Hematopoietic multipotent progenitor cell treated with erythropoietin and hydrocortisone succinate and interleukin-3 and kit ligand, for 17 days (in vitro differentiated cells): ENCODE data around the gene CREG2.
"Not testable (repeated sequence)": the region's sequence is repeated elsewhere in the genome, so short reads cannot be mapped to it uniquely, and the experiment has no call there.

Source experiments
- DNase-seq: peaks from one replicate; pipeline ENCODE4 v3.0.0-alpha.2; 2015; ENCODE audit warnings: low spot score

CREG2 gene

DNA sequence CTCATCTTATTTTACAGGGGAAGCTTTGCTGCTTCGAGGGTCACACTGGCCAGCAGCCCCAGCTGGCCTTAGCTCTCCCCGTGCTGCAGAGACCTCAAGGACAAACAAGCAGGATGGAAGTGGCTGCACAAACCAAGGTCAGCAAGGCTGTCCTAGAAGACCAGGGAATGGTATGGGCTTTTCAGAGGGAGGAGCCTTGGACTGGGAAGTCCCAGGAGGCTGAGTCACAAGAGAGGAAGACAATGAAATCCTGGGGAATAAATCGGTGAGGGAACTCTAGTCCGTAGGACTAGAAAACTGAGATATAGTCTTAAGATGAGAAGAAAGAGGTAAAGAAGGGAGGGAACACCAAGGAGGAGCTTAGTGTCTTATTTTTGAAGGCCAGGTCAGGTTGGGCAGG, 15.7 kb downstream of the CREG2 start:
- no peak for DNase-seq

DNA sequence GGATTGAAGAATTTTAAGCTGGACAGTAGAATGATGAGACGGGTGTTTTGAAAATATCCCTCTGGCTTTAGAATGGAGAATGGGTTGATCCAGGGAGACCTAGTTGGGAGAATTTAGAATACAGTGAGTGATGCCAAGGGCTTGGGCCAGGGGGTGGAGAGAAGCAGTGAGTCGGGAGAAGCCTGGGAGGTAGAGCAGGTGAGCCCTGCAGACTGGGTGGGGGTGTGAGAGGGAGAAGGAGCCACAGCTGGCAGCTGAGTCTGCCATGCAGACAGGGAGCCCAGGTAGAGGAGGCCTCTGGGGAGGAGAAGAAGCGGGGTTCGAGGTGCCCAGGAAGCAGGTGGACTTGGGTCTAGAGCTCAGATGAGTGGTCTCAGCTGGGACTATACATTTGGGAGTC, 18.2 kb downstream of the CREG2 start:
- no peak for DNase-seq

DNA sequence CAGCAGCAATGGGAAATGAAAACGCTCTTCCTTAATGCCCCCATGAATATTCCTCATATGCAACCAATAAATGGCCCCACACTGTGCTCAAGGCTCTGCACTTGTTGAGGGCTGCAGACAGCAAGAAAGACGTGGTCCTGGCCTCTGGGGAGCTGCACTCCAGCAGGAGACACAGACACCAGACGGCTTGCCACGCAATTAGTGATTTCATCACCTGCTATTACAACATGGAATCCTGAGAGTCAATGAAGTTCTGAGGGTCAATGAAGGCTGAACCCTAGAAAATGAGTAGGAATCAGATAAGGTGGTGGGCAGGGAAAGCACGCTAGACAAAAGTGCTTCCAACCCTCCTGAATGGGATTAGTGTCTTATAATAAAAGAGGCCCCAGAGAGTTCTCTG, 18.9 kb downstream of the CREG2 start:
- no peak for DNase-seq

DNA sequence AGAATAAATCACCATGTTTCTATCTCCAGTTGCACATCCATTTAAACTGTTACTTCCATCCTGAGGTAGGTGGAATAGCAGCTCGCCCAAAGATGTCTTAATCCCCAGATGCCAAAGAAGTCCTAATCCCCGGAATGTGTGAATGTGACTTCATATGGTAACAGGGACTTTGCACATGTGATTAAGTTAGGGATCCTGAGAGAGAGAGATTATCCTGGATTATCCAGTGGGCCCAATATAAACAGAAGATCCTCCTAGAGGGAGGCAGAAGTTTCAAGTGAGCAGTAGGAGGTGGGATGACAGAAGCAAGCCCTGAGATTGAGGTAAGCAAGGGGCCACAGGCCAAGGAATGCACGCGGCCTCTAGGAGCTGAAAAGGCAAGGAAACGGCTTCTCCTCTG, 19.8 kb downstream of the CREG2 start:
- DNase-seq: no peak

DNA sequence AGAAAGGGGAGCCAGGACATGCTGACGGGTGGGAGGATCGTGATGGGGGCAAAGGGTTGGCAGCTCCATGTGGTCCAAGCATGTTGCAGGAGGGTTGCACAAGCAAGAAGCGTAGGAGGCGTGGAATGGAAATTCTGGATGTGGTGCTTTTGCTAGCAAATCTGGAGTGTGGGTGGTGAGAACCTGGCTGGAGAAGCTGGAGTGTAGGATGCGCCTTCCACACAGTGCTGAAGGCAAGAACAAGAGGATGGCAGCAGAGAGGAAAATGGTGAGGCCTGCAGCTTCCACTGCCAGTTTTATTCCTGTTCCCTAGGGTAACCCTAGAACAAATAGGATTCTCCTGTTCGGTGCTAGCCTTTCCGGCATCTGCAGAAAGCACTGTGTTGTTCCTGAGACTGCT, 22.4 kb downstream of the CREG2 start:
- no peak for DNase-seq

DNA sequence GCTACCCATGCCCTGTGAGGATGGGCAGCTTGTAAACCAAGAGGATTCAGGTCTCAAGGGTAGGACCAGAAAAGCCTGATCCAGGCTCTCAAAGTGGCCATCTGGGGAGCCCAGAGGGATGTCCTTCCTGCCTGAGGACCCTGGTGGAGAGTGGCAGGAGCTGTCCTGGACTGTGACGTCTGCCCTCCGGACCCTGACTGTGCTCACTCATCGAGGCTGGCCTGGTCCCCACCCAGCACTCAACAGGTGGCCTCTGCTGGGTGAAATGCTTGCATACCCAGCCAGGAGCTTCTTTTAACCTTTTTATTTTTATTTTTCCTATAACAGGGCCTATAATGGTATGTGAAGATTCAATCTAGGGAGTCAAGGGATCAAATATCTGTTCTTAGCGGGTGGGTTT, 24.5 kb downstream of the CREG2 start:
- no peak for DNase-seq

DNA sequence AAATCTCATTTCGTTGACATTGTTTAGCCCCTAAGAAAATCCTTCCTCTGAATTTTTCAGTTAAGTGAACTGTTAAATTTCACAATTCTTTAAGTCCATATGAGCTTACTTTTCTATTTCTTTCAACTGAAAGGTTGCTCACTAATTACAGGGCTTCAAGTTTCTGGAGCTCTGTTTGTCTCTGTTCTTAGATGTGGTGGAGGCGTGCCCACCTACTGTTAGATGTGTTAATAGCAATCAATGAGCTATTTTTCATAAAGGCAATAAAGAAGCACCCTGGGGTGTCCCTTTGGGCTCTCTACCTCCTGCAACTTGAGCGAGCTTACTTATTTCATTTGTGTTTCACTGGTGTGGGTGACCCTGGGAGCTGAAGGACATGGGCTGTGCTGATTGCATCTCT, 25.0 kb downstream of the CREG2 start:
- DNase-seq: no peak

DNA sequence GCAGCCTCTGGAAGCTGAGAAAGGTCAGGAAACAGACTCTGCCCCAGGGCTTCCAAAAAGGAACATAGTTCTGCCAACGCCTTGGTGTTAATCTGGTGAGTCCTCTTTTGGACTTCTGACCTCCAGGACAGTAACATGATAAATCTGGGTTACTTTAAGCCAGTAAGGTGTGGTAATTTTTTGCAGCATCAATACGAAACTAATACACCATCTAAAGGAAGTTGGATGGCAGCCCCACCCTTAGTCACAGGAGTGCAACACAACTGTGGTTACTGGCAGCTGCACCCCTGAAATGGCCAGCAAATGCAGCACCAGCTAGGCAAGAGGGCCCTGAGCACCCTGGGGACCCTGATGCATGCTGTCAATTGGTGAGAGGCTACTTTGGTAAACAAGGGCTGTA, 25.8 kb downstream of the CREG2 start:
- DNase-seq: no peak

DNA sequence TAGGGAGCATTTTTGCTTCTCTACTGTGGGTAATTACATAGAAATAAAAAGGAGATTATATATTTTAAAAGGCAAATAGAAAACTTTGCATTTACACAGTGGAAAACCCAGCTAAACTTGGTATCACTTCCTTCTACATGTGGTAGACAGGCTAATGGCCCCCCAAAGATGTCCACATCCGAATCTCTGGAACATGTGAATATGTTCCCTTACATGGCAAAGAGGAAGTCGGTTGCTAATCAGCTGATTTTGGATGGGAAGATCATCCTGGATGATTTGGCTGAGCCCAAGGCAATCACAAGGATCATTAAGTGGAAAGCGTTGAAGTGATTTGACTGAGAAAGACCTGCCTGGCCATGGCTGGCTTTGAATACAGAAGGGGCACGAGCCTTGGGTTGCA, 26.2 kb downstream of the CREG2 start:
- no peak for DNase-seq

DNA sequence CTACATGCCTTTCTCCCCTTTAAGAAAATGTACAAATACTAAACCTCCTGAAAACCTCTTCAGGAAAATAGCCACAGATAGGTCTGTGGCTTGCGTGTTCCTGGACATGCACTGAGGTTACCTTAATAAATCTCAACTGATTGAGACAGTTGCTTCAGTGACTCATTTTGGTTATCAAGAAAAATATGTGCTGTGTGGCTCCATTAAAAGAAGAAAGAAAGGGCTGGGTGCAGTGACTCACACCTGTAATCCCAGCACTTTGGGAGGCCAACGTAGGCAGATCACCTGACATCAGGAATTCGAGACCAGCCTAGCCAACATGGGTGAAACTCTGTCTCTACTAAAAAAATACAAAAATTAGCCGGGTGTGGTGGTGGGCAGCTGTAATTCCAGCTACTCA, 27.1 kb downstream of the CREG2 start:
- no peak for DNase-seq

DNA sequence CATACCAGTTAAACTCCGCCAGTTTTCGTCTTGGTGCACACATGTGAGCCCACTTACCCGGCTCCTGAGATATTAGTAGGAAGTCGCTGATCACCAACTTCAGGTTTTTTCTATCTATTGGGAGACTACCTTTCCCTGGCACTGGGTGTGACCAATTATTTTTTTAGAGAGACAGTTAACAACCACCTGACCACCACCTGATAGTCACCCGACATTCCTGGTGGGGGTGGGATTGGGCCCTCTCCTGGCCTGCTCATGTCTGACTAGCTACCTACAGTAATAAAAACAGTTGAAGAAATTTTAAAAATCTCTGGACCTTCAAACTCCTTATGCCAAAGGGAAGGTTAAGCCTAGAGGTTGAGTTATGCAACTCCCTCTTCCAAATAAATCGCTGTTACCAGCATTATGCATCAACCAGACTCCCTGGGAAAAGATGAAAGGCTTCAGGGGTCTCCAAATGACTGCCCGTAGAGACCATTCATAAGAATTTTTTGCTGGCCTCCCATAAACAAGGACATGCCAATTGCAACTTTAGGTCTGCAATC, 27.8 kb downstream of the CREG2 start:
- DNase-seq: no peak

DNA sequence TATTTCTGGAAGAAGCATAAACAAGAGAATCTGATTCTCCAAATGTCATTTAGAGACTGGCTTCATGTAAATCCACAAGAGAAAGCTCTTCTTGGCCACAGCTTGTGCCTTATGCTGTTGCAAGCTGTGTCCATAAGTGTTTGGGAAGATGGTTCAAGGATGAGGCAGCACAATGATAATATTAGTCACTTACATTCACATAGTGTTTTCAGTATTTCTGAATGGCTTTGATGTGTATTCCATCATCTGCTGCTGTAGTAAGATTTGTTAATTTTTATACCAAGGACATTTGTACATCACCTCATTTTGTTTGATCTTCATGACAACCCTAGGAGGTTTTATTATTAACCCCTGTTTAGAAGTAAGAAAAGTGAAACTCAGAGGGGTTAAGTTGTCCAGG, 29.9 kb downstream of the CREG2 start:
- DNase-seq: no peak

DNA sequence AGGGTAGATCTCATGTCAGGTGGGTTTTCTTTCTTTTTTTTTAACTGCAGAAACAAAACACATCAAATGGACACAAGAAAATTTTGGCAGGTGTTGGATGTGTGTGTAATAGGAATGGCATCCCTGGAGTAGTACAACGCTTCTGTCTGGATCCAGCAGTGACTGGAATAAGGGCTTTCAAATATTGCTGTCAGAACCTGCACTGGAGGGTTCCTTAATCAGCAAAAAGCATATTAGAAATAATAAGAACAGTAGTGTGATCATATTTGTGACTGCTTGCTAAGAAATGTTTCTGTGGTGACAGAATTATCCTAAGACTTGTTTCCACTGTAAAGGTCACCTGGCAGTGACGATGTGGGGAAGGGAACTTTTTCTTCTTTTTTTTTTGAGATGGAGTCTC, 30.8 kb downstream of the CREG2 start:
- no peak for DNase-seq

DNA sequence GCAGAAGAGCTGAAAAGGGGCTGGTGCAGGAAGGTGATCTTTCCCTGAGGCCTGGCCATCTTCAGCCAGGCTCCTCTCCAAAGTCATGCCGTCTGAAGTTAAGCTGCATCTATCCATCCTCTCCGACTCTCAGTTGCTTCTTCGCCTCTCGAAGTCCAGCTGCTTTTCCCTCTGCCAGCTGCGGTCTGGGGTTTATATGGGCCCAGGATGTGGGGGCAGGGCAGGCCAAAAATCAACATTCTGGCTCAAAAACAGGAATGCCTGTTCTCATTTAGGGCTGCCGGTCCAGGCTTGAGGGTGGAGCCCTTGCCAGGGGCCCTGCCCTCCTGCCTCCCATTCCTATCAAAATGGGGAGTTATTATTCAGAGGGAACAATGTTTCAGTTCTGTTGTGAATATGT, 31.2 kb downstream of the CREG2 start:
- no peak for DNase-seq

DNA sequence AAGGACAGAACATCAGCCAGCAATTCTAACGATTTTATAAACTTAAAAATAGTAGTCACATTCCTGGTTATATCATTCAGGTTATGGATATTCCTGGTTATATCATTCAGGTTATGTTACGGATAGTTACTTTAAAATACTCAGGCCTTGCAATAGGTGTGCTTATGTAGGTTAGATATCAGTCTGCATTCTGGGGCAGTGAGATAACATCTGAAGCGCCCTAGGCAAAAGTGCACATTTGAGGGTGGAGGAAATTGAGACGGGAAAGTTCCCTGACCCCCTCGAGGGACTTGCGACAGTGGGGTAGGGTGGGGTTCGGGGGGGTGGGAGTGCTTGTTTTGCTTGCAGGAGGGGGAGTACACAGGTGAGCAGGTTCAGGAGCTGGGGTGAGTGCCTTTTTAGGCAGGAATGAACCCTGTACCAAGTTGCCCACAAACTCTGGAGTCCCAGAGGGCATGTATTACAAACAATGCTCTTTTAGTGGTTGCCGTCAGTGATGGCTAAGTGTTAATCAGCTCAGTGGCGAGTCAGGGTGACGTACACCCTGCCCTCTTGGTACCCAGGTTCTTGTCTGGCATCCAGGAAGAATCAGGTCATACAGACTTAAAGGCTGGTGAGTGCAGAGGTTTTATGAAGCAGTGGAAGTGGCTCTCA, 31.8 kb downstream of the CREG2 start:
- DNase-seq: no peak

DNA sequence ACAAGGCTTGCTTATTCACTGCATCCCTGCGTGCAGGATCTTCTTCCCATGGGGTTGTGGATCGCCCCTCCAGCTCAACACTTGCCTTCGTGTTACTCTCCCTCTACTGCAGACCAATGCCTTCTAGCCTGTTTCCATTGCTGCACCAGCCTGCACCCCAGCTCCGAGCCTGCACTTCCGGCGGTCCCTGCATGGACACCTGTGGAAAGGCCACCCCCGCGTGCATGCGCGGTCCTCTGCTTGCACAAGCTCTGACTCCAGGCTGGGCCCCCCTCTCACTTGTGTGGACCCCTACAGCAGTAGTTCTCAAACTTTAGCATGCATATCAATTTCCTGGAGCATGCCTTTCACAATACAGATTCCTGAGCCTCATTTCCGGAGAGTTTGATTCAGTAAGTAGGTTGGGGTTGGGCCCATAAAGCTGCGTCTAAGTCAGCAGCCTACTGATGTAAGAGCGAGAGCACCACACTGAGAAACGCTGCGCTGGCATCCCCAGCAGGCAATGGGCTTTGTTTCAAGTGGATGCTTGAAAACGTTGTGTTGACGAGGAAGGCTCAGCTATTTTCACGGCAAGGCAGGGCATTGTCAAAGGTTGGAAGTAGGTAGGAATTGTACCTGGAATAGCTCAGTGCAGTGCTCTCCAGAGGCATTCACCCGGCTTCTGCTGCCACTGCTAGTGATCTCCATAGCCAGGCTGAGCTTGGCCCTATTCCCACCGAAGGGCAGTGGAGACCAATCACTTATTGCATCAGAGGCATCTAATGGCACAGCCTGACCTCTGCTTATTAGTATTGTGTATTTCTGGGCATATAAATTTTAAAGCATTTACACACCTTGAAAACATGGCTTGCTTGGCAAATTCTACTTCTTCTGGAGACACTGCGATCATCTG, 32.6 kb downstream of the CREG2 start:
- no peak for DNase-seq

DNA sequence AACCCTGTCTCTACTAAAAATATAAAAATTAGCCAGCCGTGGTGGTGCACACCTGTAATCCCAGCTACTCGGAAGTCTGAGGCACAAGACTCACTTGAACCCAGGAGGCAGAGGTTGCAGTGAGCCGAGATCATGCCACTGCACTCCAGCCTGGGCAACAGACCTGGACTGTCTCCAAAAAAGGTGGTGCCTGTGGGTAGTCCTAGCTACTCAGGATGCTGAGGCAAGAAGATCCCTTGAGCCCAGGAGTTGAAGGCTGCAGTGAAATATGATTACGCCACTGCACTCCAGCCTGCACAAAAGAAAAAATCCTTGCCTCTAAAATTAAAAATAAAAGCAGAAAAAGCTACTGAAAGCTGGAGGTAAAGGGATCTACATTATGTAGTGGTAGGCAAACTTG, 34.7 kb downstream of the CREG2 start:
- not testable (repeated sequence) for DNase-seq

DNA sequence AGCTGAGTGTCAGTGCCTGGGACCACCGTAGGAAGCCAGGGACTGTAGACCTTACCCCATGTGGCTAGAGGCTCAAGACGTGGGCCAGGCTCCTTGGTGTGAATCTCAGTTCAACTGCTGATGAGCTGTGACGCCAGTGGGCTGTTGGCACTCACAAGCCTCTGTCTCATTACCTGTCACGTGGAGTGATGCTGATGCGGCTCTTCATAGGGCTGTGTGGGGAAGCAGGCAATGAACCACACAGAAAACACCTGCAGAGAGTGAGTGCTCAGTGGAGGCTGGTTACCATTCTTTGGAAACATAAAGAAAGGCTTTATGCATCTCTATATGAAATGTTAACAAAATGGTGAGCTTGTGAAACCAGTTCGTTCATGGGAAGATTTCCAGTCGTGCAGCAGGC, 36.1 kb downstream of the CREG2 start:
- no peak for DNase-seq

DNA sequence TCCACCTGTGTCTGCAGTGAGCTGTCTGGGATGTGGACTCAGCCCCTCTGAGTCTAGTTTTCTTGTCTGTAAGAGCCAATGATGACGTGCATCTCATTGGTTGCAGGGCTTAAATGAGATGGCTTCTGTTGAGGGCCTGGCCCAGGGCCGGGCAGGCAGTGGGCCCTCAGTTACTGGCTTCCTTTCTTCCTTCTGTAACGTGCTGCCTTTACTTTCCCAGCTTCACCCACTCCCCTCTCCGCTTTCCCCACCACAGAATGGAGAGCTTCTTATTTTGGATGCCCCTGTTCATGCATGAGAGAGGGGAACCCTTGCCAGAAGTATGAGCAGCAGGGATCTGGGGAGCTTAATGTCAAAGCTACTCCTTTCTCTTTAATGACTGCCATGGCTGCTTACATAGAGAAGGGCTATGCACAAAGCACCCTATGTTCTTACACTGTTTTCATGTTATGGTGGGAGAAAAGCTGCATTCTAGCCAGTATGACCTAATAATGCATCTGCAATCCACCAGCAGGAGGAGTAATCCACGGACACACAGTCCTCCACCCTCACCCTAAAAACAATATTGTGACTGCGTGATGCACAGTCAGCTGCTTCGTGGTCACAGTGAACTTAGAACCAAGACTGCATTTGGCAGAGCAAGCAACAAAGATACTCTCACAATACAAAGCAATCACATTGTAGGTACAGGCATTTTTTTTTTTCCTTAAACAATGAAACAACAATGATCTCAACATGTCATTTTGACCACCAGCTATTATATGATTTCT, 37.2 kb downstream of the CREG2 start:
- no peak for DNase-seq

DNA sequence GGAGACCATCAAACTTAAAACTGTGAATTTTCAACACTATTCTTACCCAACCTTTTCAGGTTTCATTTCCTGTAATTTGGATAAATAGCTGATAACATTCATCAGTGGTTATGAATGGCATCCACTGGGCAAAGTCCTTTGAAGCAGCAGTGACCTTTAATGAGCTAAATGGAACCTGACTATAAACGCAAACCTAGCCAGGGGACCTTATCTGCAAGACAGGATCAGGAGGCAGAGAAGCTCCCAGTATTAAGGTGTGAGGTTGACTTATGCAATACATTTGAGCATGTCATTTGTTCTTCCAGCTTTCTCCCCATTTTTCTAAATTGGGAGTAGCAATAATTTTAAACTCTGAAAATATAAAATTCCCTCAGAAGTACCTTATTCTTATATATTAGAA, 38.4 kb downstream of the CREG2 start:
- DNase-seq: no peak

DNA sequence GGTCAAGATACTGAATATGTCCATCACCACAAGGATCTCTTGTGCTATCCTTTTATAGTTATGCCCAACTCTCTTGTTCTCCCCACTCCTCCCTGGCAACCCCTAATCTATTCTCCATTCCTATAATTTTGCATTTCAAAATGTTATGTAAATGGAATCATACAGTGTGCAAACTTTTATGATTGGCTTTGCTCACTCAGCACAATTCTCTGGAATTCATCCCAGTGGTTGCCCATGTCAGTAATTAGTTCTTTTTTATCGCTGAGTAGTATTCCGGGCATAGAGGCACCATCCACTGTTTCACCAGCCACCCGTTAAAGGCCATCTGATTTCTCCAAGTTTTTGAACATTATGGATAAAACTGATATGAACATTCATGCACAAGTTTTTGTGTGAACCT, 40.4 kb downstream of the CREG2 start:
- DNase-seq: no peak

DNA sequence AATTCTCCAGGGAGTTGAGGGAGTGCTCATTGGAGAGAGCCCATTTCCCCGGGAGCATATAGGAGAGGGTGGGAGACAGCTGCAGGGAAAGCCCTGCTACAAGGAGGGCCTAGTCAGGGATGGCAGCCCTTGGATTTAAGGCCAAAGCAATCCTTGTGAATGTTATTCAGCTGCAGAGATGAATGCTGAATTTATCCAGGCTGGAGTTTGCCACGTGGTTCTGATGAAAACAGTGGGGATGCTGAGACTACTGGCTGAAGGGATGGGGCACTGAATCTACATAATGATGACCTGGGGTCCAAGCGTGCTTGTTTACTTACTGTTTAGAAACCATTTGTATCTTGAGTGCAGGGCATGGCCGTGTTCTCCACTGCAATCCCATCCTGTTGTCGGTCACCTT, 43.2 kb downstream of the CREG2 start:
- DNase-seq: no peak

DNA sequence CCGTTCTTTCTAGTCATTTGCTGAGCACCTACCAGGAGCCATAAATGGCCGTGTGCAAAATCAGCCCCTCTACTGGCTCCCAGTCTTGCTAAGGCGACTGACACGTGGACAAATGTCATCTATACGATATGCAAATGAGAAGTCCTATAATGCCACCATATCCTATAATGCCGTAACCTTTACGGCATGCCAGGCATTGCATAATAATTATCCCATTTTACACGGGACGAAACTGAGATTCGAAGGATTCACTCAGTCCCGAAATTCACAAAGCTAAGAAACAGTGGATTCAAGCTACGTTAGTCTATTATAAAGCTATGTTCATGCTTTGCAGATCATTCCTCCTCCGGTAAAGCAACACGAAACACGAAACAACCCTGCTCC, 44.7 kb downstream of the CREG2 start:
- DNase-seq: no peak
